EL (cell line): ENCODE data around the gene MALRD1.

Source experiments
- DNase-seq: peaks from one replicate; pipeline ENCODE4 v3.0.0-alpha.2; 2016

The MALRD1 gene

GRCh38 chr10:19245889-19246752 lies 197.5 kb downstream of the MALRD1 start:
- no peak for DNase-seq

- DNase-seq: no peak
These were observed 199.2 kb downstream of the MALRD1 start for GRCh38 chr10:19247843-19248242.

GRCh38 chr10:19250546-19250945 lies 201.9 kb downstream of the MALRD1 start:
- DNase-seq: no peak

GRCh38 chr10:19252531-19252930 lies 203.9 kb downstream of the MALRD1 start:
- no peak for DNase-seq

GRCh38 chr10:19256331-19256730 lies 207.7 kb downstream of the MALRD1 start:
- DNase-seq: no peak

- no peak for DNase-seq
These were observed 214.7 kb downstream of the MALRD1 start for GRCh38 chr10:19263262-19263661.

- DNase-seq: no peak
These were observed 234.7 kb downstream of the MALRD1 start for GRCh38 chr10:19283285-19283684.

GRCh38 chr10:19283786-19284185 lies 235.2 kb downstream of the MALRD1 start:
- no peak for DNase-seq

- no peak for DNase-seq
These were observed 242.2 kb downstream of the MALRD1 start for GRCh38 chr10:19290770-19291169.

- no peak for DNase-seq
These were observed 245.6 kb downstream of the MALRD1 start for GRCh38 chr10:19294233-19294632.

GRCh38 chr10:19299645-19300044 lies 251.0 kb downstream of the MALRD1 start:
- DNase-seq: no peak

GRCh38 chr10:19302117-19302516 lies 253.5 kb downstream of the MALRD1 start:
- no peak for DNase-seq

GRCh38 chr10:19310066-19310465 lies 261.5 kb downstream of the MALRD1 start:
- no peak for DNase-seq

GRCh38 chr10:19316204-19316870 lies 267.7 kb downstream of the MALRD1 start:
- no peak for DNase-seq

GRCh38 chr10:19317952-19318351 lies 269.4 kb downstream of the MALRD1 start:
- no peak for DNase-seq

- DNase-seq: no peak
These were observed 277.0 kb downstream of the MALRD1 start for GRCh38 chr10:19325581-19325980.

- no peak for DNase-seq
These were observed 280.0 kb downstream of the MALRD1 start for GRCh38 chr10:19328582-19328981.

- DNase-seq: no peak
These were observed 280.9 kb downstream of the MALRD1 start for GRCh38 chr10:19329475-19329874.

GRCh38 chr10:19332304-19332703 lies 283.7 kb downstream of the MALRD1 start:
- no peak for DNase-seq

GRCh38 chr10:19333631-19334030 lies 285.0 kb downstream of the MALRD1 start:
- no peak for DNase-seq

GRCh38 chr10:19347621-19348020 lies 299.0 kb downstream of the MALRD1 start:
- no peak for DNase-seq

GRCh38 chr10:19367176-19367575 lies 318.6 kb downstream of the MALRD1 start:
- no peak for DNase-seq

- no peak for DNase-seq
These were observed 325.4 kb downstream of the MALRD1 start for GRCh38 chr10:19373988-19374387.

GRCh38 chr10:19385846-19386450 lies 337.3 kb downstream of the MALRD1 start:
- DNase-seq: no peak
